GM12873 (cell line): ENCODE measurements around the gene BPIFB2.

Source experiments
- CTCF ChIP-seq: IDR thresholded peaks from 2 replicates; pipeline ENCODE4 v1.5.1; 2012; ENCODE audit warnings: low read depth, mild to moderate bottlenecking, moderate library complexity, low read length, control low read depth; ENCODE audit not compliant: insufficient read depth; ENCODE audit errors: missing control alignments

Gene BPIFB2

GRCh38 chr20:32991792-32992641 is 15.5 kb upstream of the BPIFB2 start:
- TF ChIP-seq CTCF: no peak

GRCh38 chr20:32993496-32994050 is 13.9 kb upstream of the BPIFB2 start:
- TF ChIP-seq CTCF: no peak

- no peak for TF ChIP-seq CTCF
Measured at GRCh38 chr20:32995802-32996201, 11.7 kb upstream of the BPIFB2 start.

GRCh38 chr20:32997431-32997830 is 10.1 kb upstream of the BPIFB2 start:
- no peak for TF ChIP-seq CTCF

- no peak for TF ChIP-seq CTCF
Measured at GRCh38 chr20:32999603-33000250, 7.8 kb upstream of the BPIFB2 start.

- TF ChIP-seq CTCF: no peak
Measured at GRCh38 chr20:33000802-33001466, 6.6 kb upstream of the BPIFB2 start.
